HepG2 (cell line): ENCODE results near the gene CUL9. TPM values are rescaled to one million over a fixed set of nuclear protein-coding genes. Genes with fewer than 3 reads are reported as not detected.

Source experiments
- ATAC-seq: fragments of 200-7000 bp; cut with Tn5 transposase; 3 replicates; pipeline ENCODE4 v1.9.1; 2020; ENCODE audit warnings: mild to moderate bottlenecking, moderate library complexity
- BruUV-seq: library from RNA; stranded (reverse); fragments of 400-500 nt; replicated peaks from 2 replicates; lab custom pipeline; 2021; lab: Mats Ljungman, UMichigan
- CTCF ChIA-PET: fragments of 300-600 bp; formaldehyde crosslinking; extraction: SDS; loops from one replicate; lab custom pipeline; 2021; ENCODE audit warnings: low total read pairs, inconsistent platforms, low intra/inter-chr PET ratio; lab: Yijun Ruan, JAX
- POLR2A ChIA-PET: fragments of 350-600 bp; sonication (Branson Sonifier 250); formaldehyde crosslinking; loops from one replicate; lab custom pipeline; 2020; ENCODE audit warnings: antibody characterized with exemption, inconsistent platforms; lab: Yijun Ruan, JAX
- DNase-seq: peaks from one replicate; pipeline ENCODE4 v3.0.0-alpha.2; 2015; ENCODE audit warnings: low spot score
- FAIRE-seq: peaks from 3 replicates; lab custom pipeline; 2011; peaks lifted over from hg19 to GRCh38; lab: Jason Lieb, UNC
- H2AFZ ChIP-seq: one replicate; pipeline ENCODE4 v1.6.1; 2011; ENCODE audit warnings: low read length, inconsistent platforms
- H3K27ac ChIP-seq: fragments of 300-600 bp; 3 replicates; pipeline ENCODE4 v1.8.0; 2011; ENCODE audit warnings: mixed run types, mild to moderate bottlenecking, mixed read lengths, low read length, inconsistent platforms; ENCODE audit not compliant: insufficient read depth; ENCODE audit errors: extremely low read length
- H3K27me3 ChIP-seq, 2 experiments: fragments of 200-600 bp in 1 of 2; 2 replicates in 1 of 2; 3 replicates in 1 of 2; pipeline versions ENCODE4 v1.6.0 to v1.8.0; 2011; ENCODE audit warnings: low read length in 2 of 2, mild to moderate bottlenecking in 2 of 2, moderate library complexity in 2 of 2, inconsistent platforms in 1 of 2; ENCODE audit not compliant: insufficient read depth in 2 of 2, control insufficient read depth in 1 of 2
- H3K36me3 ChIP-seq, 2 experiments: fragments of 200-600 bp in 1 of 2; replicated peaks in 1 of 2; 2 replicates in 1 of 2; 3 replicates in 1 of 2; pipeline versions ENCODE4 v1.5.1 to v1.8.0; 2011; ENCODE audit warnings: low read length in 2 of 2, inconsistent platforms in 1 of 2; ENCODE audit not compliant: insufficient read depth in 2 of 2, control insufficient read depth in 1 of 2
- H3K4me1 ChIP-seq: 2 replicates; pipeline ENCODE4 v1.5.1; 2012; ENCODE audit warnings: low read length, inconsistent platforms; ENCODE audit not compliant: insufficient read depth
- H3K4me2 ChIP-seq: 2 replicates; pipeline ENCODE4 v1.6.0; 2011; ENCODE audit warnings: low read depth, low read length, inconsistent platforms
- H3K4me3 ChIP-seq, 3 experiments: fragments of 200-600 bp in 1 of 3; sonication (generic), shearing (Covaris generic) in 1 of 3; replicated peaks in 1 of 3; 2 replicates each; pipeline ENCODE4 v1.5.1; 2011 to 2016; ENCODE audit warnings: low read length in 3 of 3, inconsistent platforms in 2 of 3, low read depth in 2 of 3, mild to moderate bottlenecking in 2 of 3, control low read depth in 1 of 3, mixed read lengths in 1 of 3; ENCODE audit not compliant: insufficient read depth in 1 of 3
- H3K79me2 ChIP-seq: one replicate; pipeline ENCODE4 v1.6.1; 2011; ENCODE audit warnings: low read length, inconsistent platforms; ENCODE audit not compliant: insufficient read depth
- H3K9ac ChIP-seq: 2 replicates; pipeline ENCODE4 v1.6.0; 2011; ENCODE audit warnings: mild to moderate bottlenecking, low read depth, low read length, inconsistent platforms; ENCODE audit not compliant: insufficient read depth
- H3K9me3 ChIP-seq: 2 replicates; pipeline ENCODE4 v1.5.1; 2012; ENCODE audit warnings: mild to moderate bottlenecking, low read length
- H4K20me1 ChIP-seq: 2 replicates; pipeline ENCODE4 v1.6.0; 2011; ENCODE audit warnings: inconsistent platforms, mild to moderate bottlenecking, low read length, moderate library complexity; ENCODE audit not compliant: insufficient read depth
- KLF12 ChIP-seq: sonication (generic); formaldehyde crosslinking; IDR thresholded peaks from 2 replicates; pipeline ENCODE4 v1.4.0; 2020; ENCODE audit warnings: missing genetic modification reagents, borderline replicate concordance
- MBD4 ChIP-seq: IDR thresholded peaks from 2 replicates; pipeline ENCODE4 v1.6.1; 2012; ENCODE audit warnings: low read length, inconsistent platforms, borderline replicate concordance
- MZF1 ChIP-seq: sonication (generic); formaldehyde crosslinking; IDR thresholded peaks from 2 replicates; pipeline ENCODE4 v1.8.1; 2023; ENCODE audit warnings: mild to moderate bottlenecking, missing genetic modification reagents, borderline replicate concordance
- PRPF4 ChIP-seq: fragments of 200-400 bp; formaldehyde crosslinking; IDR thresholded peaks from 2 replicates; pipeline ENCODE4 v1.6.1; 2016; ENCODE audit warnings: low read length, low read depth; ENCODE audit not compliant: poor library complexity, severe bottlenecking
- SIX4 ChIP-seq: sonication (generic); formaldehyde crosslinking; IDR thresholded peaks from 2 replicates; pipeline ENCODE4 v1.4.0; 2020; ENCODE audit warnings: missing genetic modification reagents
- SP4 ChIP-seq: sonication (generic); formaldehyde crosslinking; IDR thresholded peaks from 2 replicates; pipeline ENCODE4 v1.8.1; 2023; ENCODE audit warnings: mild to moderate bottlenecking, missing genetic modification reagents
- STAG1 ChIP-seq: sonication (generic); formaldehyde crosslinking; IDR thresholded peaks from 2 replicates; pipeline ENCODE4 v1.4.0; 2020; ENCODE audit warnings: missing genetic modification reagents
- TSC22D2 ChIP-seq: sonication (generic); formaldehyde crosslinking; IDR thresholded peaks from 2 replicates; pipeline ENCODE4 v1.5.1; 2020; ENCODE audit warnings: missing genetic modification reagents, mild to moderate bottlenecking, borderline replicate concordance
- ZFP62 ChIP-seq: sonication (generic); formaldehyde crosslinking; IDR thresholded peaks from 2 replicates; pipeline ENCODE4 v1.4.0; 2020; ENCODE audit warnings: missing genetic modification reagents
- ZNF501 ChIP-seq: sonication (generic); formaldehyde crosslinking; IDR thresholded peaks from 2 replicates; pipeline ENCODE4 v1.5.1; 2020; ENCODE audit warnings: mild to moderate bottlenecking, moderate library complexity, missing genetic modification reagents
- WGBS: methylation state at CpG from one replicate; pipeline ENCODE4 v1.1.6; 2017; ENCODE audit warnings: low lambda C conversion rate; 5-methylcytosine and 5-hydroxymethylcytosine counted together
- in situ Hi-C: cut with HindIII; loops from 2 replicates; pipeline ENCODE4 v1.10.0; 2017; ENCODE audit warnings: low pct_unique_long_range_greater_than_20kb; ENCODE audit not compliant: extremely low pct_ligation_motif_present
- intact Hi-C: fragments of 100-400 bp; cut with micrococcal nuclease; formaldehyde crosslinking; loops from one replicate; pipeline ENCODE4 v1.10.0; 2022; ENCODE audit not compliant: unreplicated experiment
- polyA plus RNA-seq, 8 experiments: library from polyadenylated mRNA; depleted of rRNA in 3 of 8; stranded (reverse) in 7 of 8; unstranded in 1 of 8; fragments of >200 nt; fragmentation: Illumina TruSeq in 4 of 8; extraction: Trizol in 4 of 8; gene quantifications; 2 replicates each; pipeline versions ENCODE4 v1.2.1 to v1.2.3, GENCODE V29; 2011 to 2016; ENCODE audit warnings: low read depth in 4 of 8, missing spikeins in 1 of 8, mixed read lengths in 1 of 8; ENCODE audit not compliant: insufficient read depth in 1 of 8
- total RNA-seq, 5 experiments: library from RNA; depleted of rRNA; stranded (reverse); fragments of >200 nt; fragmentation: Illumina TruSeq; extraction: Trizol; gene quantifications; 2 replicates each; pipeline ENCODE4 v1.2.3, GENCODE V29; 2016; ENCODE audit warnings: low read depth in 1 of 5
- TF ChIP-seq, protein P1 (sequence below): IDR thresholded peaks from 2 replicates; pipeline ENCODE4 v1.6.1; 2016; ENCODE audit warnings: missing biosample characterization, missing genetic modification reagents, low read depth
- TF ChIP-seq, protein P2 (sequence below): sonication (generic); formaldehyde crosslinking; IDR thresholded peaks from 2 replicates; pipeline ENCODE4 v1.4.0; 2020; ENCODE audit warnings: missing genetic modification reagents, mild to moderate bottlenecking, borderline replicate concordance

The CUL9 gene
- total and polyA plus RNA-seq, 2 of the 13 experiments (the other 11 are each of a cell fraction or from before 2014, with no cell fraction given) = 11.4 to 13.7 TPM

- H3K4me2 ChIP-seq = no peak overlapping the region
- no peak overlapping the region for H3K4me3 ChIP-seq
- H3K4me1 ChIP-seq = no peaks in the 10 kb centered on the region
- no TSS peak for BruUV-seq
- no peaks in the 10 kb centered on the region for H3K79me2 ChIP-seq
- no peaks in the 10 kb centered on the region for H3K27me3 ChIP-seq
- 98% methylated on average over 10 of the region's 12 CpGs for WGBS
- in situ Hi-C loops = no loop called here
- no peaks in the 10 kb centered on the region for H4K20me1 ChIP-seq
- no peak overlapping the region for H3K27ac ChIP-seq
- no peaks in the 10 kb centered on the region for H3K36me3 ChIP-seq
- POLR2A ChIA-PET = interaction anchor here (1.2 kb wide), 1 partner anchor 13 kb away, joined by 3 read pairs; the partner anchor contains the start of gene DNPH1
- no peak for DNase-seq
- intact Hi-C loops = no loop called here
- H3K9ac ChIP-seq = no peak overlapping the region
- CTCF ChIA-PET = no interaction called here
- no peak overlapping the region for H2AFZ ChIP-seq
- ATAC-seq = no peak
- TF ChIP-seq KLF12 (CRISPR knock-in tag) (no peak), STAG1 (CRISPR knock-in tag) (no peak)
- no peak for FAIRE-seq
- H3K9me3 ChIP-seq = no peaks in the 10 kb centered on the region
Measured at GRCh38 chr6:43216200-43216599, 34.2 kb downstream of the CUL9 start.

- Histone ChIP-seq H2AFZ (no peak overlapping the region), H3K9ac (no peak overlapping the region), H3K4me1 (no peaks in the 10 kb centered on the region), H3K36me3 (no peaks in the 10 kb centered on the region), H3K27ac (no peak overlapping the region), H3K4me3 (no peak overlapping the region), H3K9me3 (no peaks in the 10 kb centered on the region), H3K4me2 (no peak overlapping the region), H3K79me2 (no peaks in the 10 kb centered on the region), H3K27me3 (no peaks in the 10 kb centered on the region), H4K20me1 (no peaks in the 10 kb centered on the region)
- ChIA-PET POLR2A (no interaction called here), CTCF (no interaction called here)
- BruUV-seq = no TSS peak
- intact Hi-C loops (no loop called here), in situ Hi-C loops (no loop called here)
- no peak for FAIRE-seq
- no peak for ATAC-seq
- no peak for DNase-seq
- TF ChIP-seq, protein P1, sequence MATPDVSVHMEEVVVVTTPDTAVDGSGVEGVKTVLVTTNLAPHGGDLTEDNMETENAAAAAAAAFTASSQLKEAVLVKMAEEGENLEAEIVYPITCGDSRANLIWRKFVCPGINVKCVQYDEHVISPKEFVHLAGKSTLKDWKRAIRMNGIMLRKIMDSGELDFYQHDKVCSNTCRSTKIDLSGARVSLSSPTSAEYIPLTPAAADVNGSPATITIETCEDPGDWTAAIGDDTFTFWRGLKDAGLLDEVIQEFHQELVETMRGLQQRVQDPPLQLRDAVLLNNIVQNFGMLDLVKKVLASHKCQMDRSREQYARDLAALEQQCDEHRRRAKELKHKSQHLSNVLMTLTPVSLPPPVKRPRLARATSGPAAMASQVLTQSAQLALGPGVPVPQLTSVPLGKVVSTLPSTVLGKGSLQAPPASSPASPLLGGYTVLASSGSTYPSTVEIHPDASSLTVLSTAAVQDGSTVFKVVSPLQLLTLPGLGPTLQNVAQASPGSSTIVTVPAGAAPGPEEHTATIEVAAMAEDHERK (CRISPR knock-in tag) = no peak
- TF ChIP-seq, protein P2, sequence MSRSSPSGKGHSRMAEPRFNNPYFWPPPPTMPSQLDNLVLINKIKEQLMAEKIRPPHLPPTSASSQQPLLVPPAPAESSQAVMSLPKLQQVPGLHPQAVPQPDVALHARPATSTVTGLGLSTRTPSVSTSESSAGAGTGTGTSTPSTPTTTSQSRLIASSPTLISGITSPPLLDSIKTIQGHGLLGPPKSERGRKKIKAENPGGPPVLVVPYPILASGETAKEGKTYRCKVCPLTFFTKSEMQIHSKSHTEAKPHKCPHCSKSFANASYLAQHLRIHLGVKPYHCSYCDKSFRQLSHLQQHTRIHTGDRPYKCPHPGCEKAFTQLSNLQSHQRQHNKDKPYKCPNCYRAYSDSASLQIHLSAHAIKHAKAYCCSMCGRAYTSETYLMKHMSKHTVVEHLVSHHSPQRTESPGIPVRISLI (CRISPR knock-in tag) = no peak
- no peak for TF ChIP-seq SIX4 (CRISPR knock-in tag)
- no peak for TF ChIP-seq ZFP62 (CRISPR knock-in tag)
- no peak for TF ChIP-seq ZNF501 (CRISPR knock-in tag)
- TF ChIP-seq MBD4 = no peak
- TF ChIP-seq TSC22D2 = no peak
- no peak for TF ChIP-seq MZF1
- no peak for TF ChIP-seq PRPF4
- TF ChIP-seq SP4 = no peak
- WGBS = 81% methylated on average over 5 of the region's 5 CpGs
Measured at GRCh38 chr6:43217351-43217750, 35.4 kb downstream of the CUL9 start.
